Prostate gland (tissue), 2 donors: ENCODE data around the gene POU3F2.

Experiments
- POLR2A ChIP-seq: fragments of 450-650 bp; IDR thresholded peaks from one replicate; pipeline ENCODE4 v1.6.1; 2016; ENCODE audit warnings: antibody characterized with exemption, mild to moderate bottlenecking
- POLR2AphosphoS5 ChIP-seq: sonication (generic); formaldehyde crosslinking; IDR thresholded peaks from one replicate; pipeline ENCODE4 v1.6.1; 2017; ENCODE audit warnings: antibody characterized with exemption
- TF ChIP-seq, protein P1 (sequence below), 4 experiments: fragments of 200-600 bp in 2 of 4; fragments of 450-650 bp in 2 of 4; sonication (generic) in 2 of 4; IDR thresholded peaks; 1 replicate in 3 of 4; 2 replicates in 1 of 4; pipeline ENCODE4 v1.5.1; 2016 to 2019; ENCODE audit warnings: antibody characterized with exemption in 4 of 4, mild to moderate bottlenecking in 2 of 4, moderate library complexity in 2 of 4

GRCh38 chr6:98835149-98836024 lies 1.0 kb downstream of the POU3F2 start:
- TF ChIP-seq, protein P1, sequence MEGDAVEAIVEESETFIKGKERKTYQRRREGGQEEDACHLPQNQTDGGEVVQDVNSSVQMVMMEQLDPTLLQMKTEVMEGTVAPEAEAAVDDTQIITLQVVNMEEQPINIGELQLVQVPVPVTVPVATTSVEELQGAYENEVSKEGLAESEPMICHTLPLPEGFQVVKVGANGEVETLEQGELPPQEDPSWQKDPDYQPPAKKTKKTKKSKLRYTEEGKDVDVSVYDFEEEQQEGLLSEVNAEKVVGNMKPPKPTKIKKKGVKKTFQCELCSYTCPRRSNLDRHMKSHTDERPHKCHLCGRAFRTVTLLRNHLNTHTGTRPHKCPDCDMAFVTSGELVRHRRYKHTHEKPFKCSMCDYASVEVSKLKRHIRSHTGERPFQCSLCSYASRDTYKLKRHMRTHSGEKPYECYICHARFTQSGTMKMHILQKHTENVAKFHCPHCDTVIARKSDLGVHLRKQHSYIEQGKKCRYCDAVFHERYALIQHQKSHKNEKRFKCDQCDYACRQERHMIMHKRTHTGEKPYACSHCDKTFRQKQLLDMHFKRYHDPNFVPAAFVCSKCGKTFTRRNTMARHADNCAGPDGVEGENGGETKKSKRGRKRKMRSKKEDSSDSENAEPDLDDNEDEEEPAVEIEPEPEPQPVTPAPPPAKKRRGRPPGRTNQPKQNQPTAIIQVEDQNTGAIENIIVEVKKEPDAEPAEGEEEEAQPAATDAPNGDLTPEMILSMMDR (IDR thresholded peaks at IDR 0.05), result no peak
- TF ChIP-seq POLR2AphosphoS5 (no peak), POLR2A (no peak)
